WTC11 (cell line): Measurements from ENCODE around the gene PSMD3.

Experiments used
- E2F1 ChIP-seq: sonication (generic); formaldehyde crosslinking; IDR thresholded peaks from 2 replicates; pipeline ENCODE4 v1.8.0; 2022; ENCODE audit warnings: mild to moderate bottlenecking, missing genetic modification reagents
- FOXK1 ChIP-seq: sonication (generic); formaldehyde crosslinking; IDR thresholded peaks from 2 replicates; pipeline ENCODE4 v1.8.0; 2022; ENCODE audit warnings: mild to moderate bottlenecking, moderate library complexity, missing genetic modification reagents
- NFATC4 ChIP-seq: fragments of 250-450 bp; sonication (Bioruptor Pico); IDR thresholded peaks from 2 replicates; pipeline ENCODE4 v1.9.0; 2021; ENCODE audit warnings: mild to moderate bottlenecking
- ZNF512 ChIP-seq: sonication (generic); formaldehyde crosslinking; IDR thresholded peaks from 2 replicates; pipeline ENCODE4 v1.8.1; 2022; ENCODE audit warnings: missing genetic modification reagents, borderline replicate concordance
- TF ChIP-seq, protein P1 (sequence below): fragments of 200-600 bp; IDR thresholded peaks from 2 replicates; pipeline ENCODE4 v1.8.0; 2022; ENCODE audit warnings: antibody characterized with exemption

- TF ChIP-seq FOXK1 (CRISPR knock-in tag) (no peak), NFATC4 (CRISPR knock-in tag) (no peak), ZNF512 (no peak), E2F1 (CRISPR knock-in tag) (no peak)
- TF ChIP-seq, protein P1, sequence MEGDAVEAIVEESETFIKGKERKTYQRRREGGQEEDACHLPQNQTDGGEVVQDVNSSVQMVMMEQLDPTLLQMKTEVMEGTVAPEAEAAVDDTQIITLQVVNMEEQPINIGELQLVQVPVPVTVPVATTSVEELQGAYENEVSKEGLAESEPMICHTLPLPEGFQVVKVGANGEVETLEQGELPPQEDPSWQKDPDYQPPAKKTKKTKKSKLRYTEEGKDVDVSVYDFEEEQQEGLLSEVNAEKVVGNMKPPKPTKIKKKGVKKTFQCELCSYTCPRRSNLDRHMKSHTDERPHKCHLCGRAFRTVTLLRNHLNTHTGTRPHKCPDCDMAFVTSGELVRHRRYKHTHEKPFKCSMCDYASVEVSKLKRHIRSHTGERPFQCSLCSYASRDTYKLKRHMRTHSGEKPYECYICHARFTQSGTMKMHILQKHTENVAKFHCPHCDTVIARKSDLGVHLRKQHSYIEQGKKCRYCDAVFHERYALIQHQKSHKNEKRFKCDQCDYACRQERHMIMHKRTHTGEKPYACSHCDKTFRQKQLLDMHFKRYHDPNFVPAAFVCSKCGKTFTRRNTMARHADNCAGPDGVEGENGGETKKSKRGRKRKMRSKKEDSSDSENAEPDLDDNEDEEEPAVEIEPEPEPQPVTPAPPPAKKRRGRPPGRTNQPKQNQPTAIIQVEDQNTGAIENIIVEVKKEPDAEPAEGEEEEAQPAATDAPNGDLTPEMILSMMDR = no peak
These were observed 13.8 kb downstream of the PSMD3 start for GRCh38 chr17:39994448-39994847.
